ENCODE measurements around the gene AKAP8L. TPM values are rescaled to one million over a fixed set of nuclear protein-coding genes. Genes with fewer than 3 reads are reported as not detected.

The AKAP8L gene
- total and polyA plus RNA-seq, 2 of the 8 experiments (the other 6 are each of a cell fraction or from before 2014, with no cell fraction given), result 75.1 to 138 TPM

GRCh38 chr19:15442142-15442920 lies 23.5 kb upstream of the AKAP8L start (continued):
- no peak for TF ChIP-seq ATF2 (IDR thresholded peaks at IDR 0.05; ENCODE audit: low read length)
- TF ChIP-seq ATF3 (IDR thresholded peaks at IDR 0.05; ENCODE audit: insufficient read depth, low read depth, low read length), result no peak
- no peak for TF ChIP-seq FOSL1 (IDR thresholded peaks at IDR 0.05; ENCODE audit: insufficient read depth, low read depth, low read length)
- no peak for TF ChIP-seq SP2 (IDR thresholded peaks at IDR 0.05; ENCODE audit: low read length)
- no peak for TF ChIP-seq SP1 (IDR thresholded peaks at IDR 0.05; ENCODE audit: low read depth, low read length)
- no peak for TF ChIP-seq KDM5A (IDR thresholded peaks at IDR 0.05; ENCODE audit: low read length)
- TF ChIP-seq CHD7 (IDR thresholded peaks at IDR 0.05; ENCODE audit: insufficient replicate concordance, low read length), result no peak
- TF ChIP-seq TAF7 (optimal IDR thresholded peaks at IDR 0.05; ENCODE audit: borderline replicate concordance, low read depth, low read length), result no peak

Data from H1 (cell line).